Measurements from ENCODE around the gene LRRTM4. TPM values are rescaled to one million over a fixed set of nuclear protein-coding genes. Genes with fewer than 3 reads are reported as not detected.
"Not testable (repeated sequence)": the region's sequence is repeated elsewhere in the genome, so short reads cannot be mapped to it uniquely, and the experiment has no call there.

Gene LRRTM4
- total RNA-seq, 1 donor from 2014 or later, result 0.55 TPM

- no peaks in the 10 kb centered on the region for H3K27me3 ChIP-seq (ENCODE audit: low read depth)
- no peak overlapping the region for H3K4me3 ChIP-seq
- H3K36me3 ChIP-seq, result no peaks in the 10 kb centered on the region
- no peaks in the 10 kb centered on the region for H3K4me1 ChIP-seq
- TF ChIP-seq CTCF (IDR thresholded peaks at IDR 0.05; ENCODE audit: borderline replicate concordance), result no peak
- no peak for DNase-seq
- no peaks in the 10 kb centered on the region for H3K9me3 ChIP-seq (replicated peaks)
- H3K27ac ChIP-seq (replicated peaks), result no peak overlapping the region
- intact Hi-C loops (cut with micrococcal nuclease), result no loop called here
These were observed 728.4 kb downstream of the LRRTM4 start for GRCh38 chr2:76793647-76794334.

- intact Hi-C loops (cut with micrococcal nuclease); H3K4me1 ChIP-seq; H3K4me3 ChIP-seq; H3K36me3 ChIP-seq; H3K27ac ChIP-seq (replicated peaks); DNase-seq; H3K27me3 ChIP-seq (ENCODE audit: low read depth): not testable (repeated sequence)
- peaks cover 14% of the 10 kb centered on the region for H3K9me3 ChIP-seq (replicated peaks)
These were observed 740.9 kb downstream of the LRRTM4 start for GRCh38 chr2:76781313-76781712.

- Histone ChIP-seq H3K27me3 (ENCODE audit: low read depth) (no peaks in the 10 kb centered on the region), H3K4me3 (no peak overlapping the region), H3K4me1 (no peaks in the 10 kb centered on the region), H3K36me3 (no peaks in the 10 kb centered on the region), H3K9me3 (replicated peaks) (no peaks in the 10 kb centered on the region), H3K27ac (replicated peaks) (no peak overlapping the region)
- no peak for DNase-seq
- intact Hi-C loops (cut with micrococcal nuclease), result no loop called here
- no peak for TF ChIP-seq CTCF (IDR thresholded peaks at IDR 0.05; ENCODE audit: borderline replicate concordance)
These were observed 758.9 kb downstream of the LRRTM4 start for GRCh38 chr2:76763276-76763675.

- Histone ChIP-seq H3K36me3 (no peaks in the 10 kb centered on the region), H3K9me3 (replicated peaks) (no peaks in the 10 kb centered on the region), H3K27ac (replicated peaks) (no peak overlapping the region), H3K4me3 (no peak overlapping the region), H3K27me3 (ENCODE audit: low read depth) (no peaks in the 10 kb centered on the region), H3K4me1 (no peaks in the 10 kb centered on the region)
- no peak for TF ChIP-seq CTCF (IDR thresholded peaks at IDR 0.05; ENCODE audit: borderline replicate concordance)
- intact Hi-C loops (cut with micrococcal nuclease), result no loop called here
- no peak for DNase-seq
These were observed 761.8 kb downstream of the LRRTM4 start for GRCh38 chr2:76760367-76760704.

- H3K36me3 ChIP-seq, result no peaks in the 10 kb centered on the region
- H3K4me1 ChIP-seq, result no peaks in the 10 kb centered on the region
- TF ChIP-seq CTCF (IDR thresholded peaks at IDR 0.05; ENCODE audit: borderline replicate concordance), result no peak
- no peak for DNase-seq
- no peaks in the 10 kb centered on the region for H3K27me3 ChIP-seq (ENCODE audit: low read depth)
- no peaks in the 10 kb centered on the region for H3K9me3 ChIP-seq (replicated peaks)
- intact Hi-C loops (cut with micrococcal nuclease), result no loop called here
- no peak overlapping the region for H3K27ac ChIP-seq (replicated peaks)
- no peak overlapping the region for H3K4me3 ChIP-seq
These were observed 762.4 kb downstream of the LRRTM4 start for GRCh38 chr2:76759634-76760366.

GRCh38 chr2:76752506-76752905 is 769.7 kb downstream of the LRRTM4 start:
- no peak for TF ChIP-seq CTCF (IDR thresholded peaks at IDR 0.05; ENCODE audit: borderline replicate concordance)
- no peaks in the 10 kb centered on the region for H3K36me3 ChIP-seq
- DNase-seq, result no peak
- no peaks in the 10 kb centered on the region for H3K4me1 ChIP-seq
- intact Hi-C loops (cut with micrococcal nuclease), result no loop called here
- no peak overlapping the region for H3K27ac ChIP-seq (replicated peaks)
- no peaks in the 10 kb centered on the region for H3K9me3 ChIP-seq (replicated peaks)
- no peaks in the 10 kb centered on the region for H3K27me3 ChIP-seq (ENCODE audit: low read depth)
- H3K4me3 ChIP-seq, result no peak overlapping the region
